Fibroblast of lung (primary cell): ENCODE measurements around the gene VWF. TPM values are rescaled to one million over a fixed set of nuclear protein-coding genes. Genes with fewer than 3 reads are reported as not detected.

Experiments
- DNase-seq, 2 donors: peaks; one replicate each; pipeline versions ENCODE4 v3.0.0 to v3.0.0-alpha.2; 2010; ENCODE audit warnings: low read depth in 2 of 2
- H2AFZ ChIP-seq: 2 replicates; pipeline ENCODE4 v1.5.1; 2012; ENCODE audit warnings: low read length, control low read depth, inconsistent platforms
- H3K27ac ChIP-seq: 2 replicates; pipeline ENCODE4 v1.5.1; 2011; ENCODE audit warnings: low read length, control low read depth; ENCODE audit not compliant: insufficient read depth
- H3K27me3 ChIP-seq: 2 replicates; pipeline ENCODE4 v1.5.1; 2011; ENCODE audit warnings: mild to moderate bottlenecking, low read length; ENCODE audit not compliant: control insufficient read depth, insufficient read depth
- H3K36me3 ChIP-seq: 2 replicates; pipeline ENCODE4 v1.5.1; 2011; ENCODE audit warnings: low read length; ENCODE audit not compliant: control insufficient read depth, insufficient read depth
- H3K4me1 ChIP-seq: 2 replicates; pipeline ENCODE4 v1.5.1; 2011; ENCODE audit warnings: low read length; ENCODE audit not compliant: control insufficient read depth, insufficient read depth; ENCODE audit errors: extremely low read depth
- H3K4me2 ChIP-seq: 2 replicates; pipeline ENCODE4 v1.5.1; 2011; ENCODE audit warnings: low read length, control low read depth; ENCODE audit not compliant: insufficient read depth; ENCODE audit errors: extremely low read depth
- H3K4me3 ChIP-seq, 4 experiments: fragments of 200-600 bp in 1 of 4; sonication (generic) in 1 of 4; replicated peaks in 1 of 4; 2 replicates each; pipeline ENCODE4 v1.5.1; 2011 to 2016; ENCODE audit warnings: low read length in 4 of 4, low read depth in 3 of 4, mild to moderate bottlenecking in 3 of 4, control low read depth in 2 of 4, inconsistent platforms in 1 of 4, mixed read lengths in 1 of 4; ENCODE audit not compliant: insufficient read depth in 1 of 4; ENCODE audit errors: control extremely low read depth in 1 of 4
- H3K79me2 ChIP-seq: 2 replicates; pipeline ENCODE4 v1.5.1; 2012; ENCODE audit warnings: mild to moderate bottlenecking, low read length, inconsistent platforms; ENCODE audit not compliant: control insufficient read depth, insufficient read depth
- H3K9ac ChIP-seq: 2 replicates; pipeline ENCODE4 v1.5.1; 2011; ENCODE audit warnings: mild to moderate bottlenecking, low read length, control low read depth; ENCODE audit not compliant: insufficient read depth
- H3K9me3 ChIP-seq: 2 replicates; pipeline ENCODE4 v1.5.1; 2012; ENCODE audit warnings: low read depth, low read length; ENCODE audit not compliant: control insufficient read depth, insufficient read depth
- H4K20me1 ChIP-seq: 2 replicates; pipeline ENCODE4 v1.5.1; 2011; ENCODE audit warnings: low read length; ENCODE audit not compliant: control insufficient read depth, insufficient read depth; ENCODE audit errors: extremely low read depth
- EZH2 ChIP-seq: IDR thresholded peaks from 2 replicates; pipeline ENCODE4 v1.5.1; 2012; ENCODE audit warnings: low read length, control low read depth, mild to moderate bottlenecking; ENCODE audit errors: missing control alignments
- polyA plus RNA-seq, 2 donors: library from polyadenylated mRNA; depleted of rRNA in 1 of 2; stranded (reverse) in 1 of 2; unstranded in 1 of 2; fragments of >200 nt; gene quantifications; 2 replicates each; pipeline ENCODE4 v1.2.1, GENCODE V29; 2011 to 2012; ENCODE audit warnings: missing spikeins in 1 of 2
- total RNA-seq: library from RNA; depleted of rRNA; stranded (reverse); fragments of >200 nt; gene quantifications from 2 replicates; pipeline ENCODE4 v1.2.1, GENCODE V29; 2014
- TF ChIP-seq, protein P1 (sequence below), 2 donors: IDR thresholded peaks in 1 of 2; conservative IDR thresholded peaks in 1 of 2; 1 replicate in 1 of 2; 2 replicates in 1 of 2; pipeline ENCODE4 v1.5.1; 2011 to 2012; ENCODE audit warnings: low read length in 2 of 2, control low read depth in 1 of 2, inconsistent platforms in 1 of 2, low read depth in 1 of 2, mild to moderate bottlenecking in 1 of 2

Gene VWF
- total and polyA plus RNA-seq, 2 donors (not counting 1 experiment from before 2014, with no cell fraction given), result 0.15 to 1.7 TPM

DNA sequence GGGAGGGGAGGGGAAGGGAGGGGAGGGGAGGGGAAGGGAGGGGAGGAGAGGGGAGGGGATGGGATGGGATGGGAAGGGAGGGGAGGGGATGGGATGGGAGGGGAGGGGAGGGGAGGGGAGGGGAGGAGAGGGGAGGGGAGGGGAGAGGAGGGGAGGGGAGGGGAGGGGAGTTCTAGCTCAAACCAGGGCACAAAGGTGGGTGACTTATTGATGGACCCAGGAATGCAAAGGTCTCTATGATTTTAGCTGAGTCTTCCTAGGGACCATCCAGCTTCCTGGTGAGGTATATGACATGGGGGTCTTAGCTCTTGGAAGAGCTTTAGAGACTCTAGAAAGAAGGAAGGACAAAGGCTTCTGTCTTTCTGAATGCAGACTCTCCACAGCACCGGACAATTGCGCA, 221.7 kb downstream of the VWF start:
- Histone ChIP-seq H3K9ac (no peak overlapping the region), H3K9me3 (no peaks in the 10 kb centered on the region), H3K27me3 (no peaks in the 10 kb centered on the region), H3K4me3 (no peak overlapping the region), H4K20me1 (no peaks in the 10 kb centered on the region), H3K36me3 (no peaks in the 10 kb centered on the region), H3K27ac (no peak overlapping the region), H3K4me1 (no peaks in the 10 kb centered on the region), H2AFZ (no peak overlapping the region), H3K4me2 (no peak overlapping the region), H3K79me2 (no peaks in the 10 kb centered on the region)
- DNase-seq, result no peak
- TF ChIP-seq, protein P1, sequence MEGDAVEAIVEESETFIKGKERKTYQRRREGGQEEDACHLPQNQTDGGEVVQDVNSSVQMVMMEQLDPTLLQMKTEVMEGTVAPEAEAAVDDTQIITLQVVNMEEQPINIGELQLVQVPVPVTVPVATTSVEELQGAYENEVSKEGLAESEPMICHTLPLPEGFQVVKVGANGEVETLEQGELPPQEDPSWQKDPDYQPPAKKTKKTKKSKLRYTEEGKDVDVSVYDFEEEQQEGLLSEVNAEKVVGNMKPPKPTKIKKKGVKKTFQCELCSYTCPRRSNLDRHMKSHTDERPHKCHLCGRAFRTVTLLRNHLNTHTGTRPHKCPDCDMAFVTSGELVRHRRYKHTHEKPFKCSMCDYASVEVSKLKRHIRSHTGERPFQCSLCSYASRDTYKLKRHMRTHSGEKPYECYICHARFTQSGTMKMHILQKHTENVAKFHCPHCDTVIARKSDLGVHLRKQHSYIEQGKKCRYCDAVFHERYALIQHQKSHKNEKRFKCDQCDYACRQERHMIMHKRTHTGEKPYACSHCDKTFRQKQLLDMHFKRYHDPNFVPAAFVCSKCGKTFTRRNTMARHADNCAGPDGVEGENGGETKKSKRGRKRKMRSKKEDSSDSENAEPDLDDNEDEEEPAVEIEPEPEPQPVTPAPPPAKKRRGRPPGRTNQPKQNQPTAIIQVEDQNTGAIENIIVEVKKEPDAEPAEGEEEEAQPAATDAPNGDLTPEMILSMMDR (conservative IDR thresholded peaks at IDR 0.05 in 1 of 2, IDR thresholded peaks at IDR 0.05 in 1 of 2; ENCODE audit: low read depth in 1 of 2, low read length in 2 of 2), result no peak
- TF ChIP-seq EZH2, result no peak

DNA sequence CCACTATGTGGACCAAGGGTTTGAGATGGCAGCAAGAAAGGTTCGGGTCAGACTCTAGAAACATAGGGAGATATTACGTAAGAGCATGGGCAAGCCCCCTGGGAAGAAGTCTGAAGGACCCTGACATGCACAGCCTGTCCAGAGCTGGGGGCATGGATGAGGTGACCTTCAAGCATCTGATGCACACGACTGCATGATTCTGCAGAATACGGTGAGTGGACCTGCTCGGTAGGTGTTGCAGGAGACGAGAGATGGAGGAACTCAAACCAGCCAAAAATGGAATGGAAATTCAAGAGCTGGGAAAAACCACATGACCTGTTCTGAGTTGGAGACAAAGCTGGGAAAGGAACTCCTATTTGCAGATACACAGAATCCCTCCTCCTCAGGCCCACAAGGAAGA, 223.1 kb downstream of the VWF start:
- Histone ChIP-seq H3K27me3 (no peaks in the 10 kb centered on the region), H3K9ac (no peak overlapping the region), H3K36me3 (no peaks in the 10 kb centered on the region), H3K79me2 (no peaks in the 10 kb centered on the region), H4K20me1 (no peaks in the 10 kb centered on the region), H3K4me3 (no peak overlapping the region), H3K27ac (no peak overlapping the region), H2AFZ (no peak overlapping the region), H3K4me2 (no peak overlapping the region), H3K4me1 (no peaks in the 10 kb centered on the region), H3K9me3 (no peaks in the 10 kb centered on the region)
- TF ChIP-seq, protein P1 (conservative IDR thresholded peaks at IDR 0.05 in 1 of 2, IDR thresholded peaks at IDR 0.05 in 1 of 2; ENCODE audit: low read depth in 1 of 2, low read length in 2 of 2), result no peak
- TF ChIP-seq EZH2, result no peak
- no peak for DNase-seq

DNA sequence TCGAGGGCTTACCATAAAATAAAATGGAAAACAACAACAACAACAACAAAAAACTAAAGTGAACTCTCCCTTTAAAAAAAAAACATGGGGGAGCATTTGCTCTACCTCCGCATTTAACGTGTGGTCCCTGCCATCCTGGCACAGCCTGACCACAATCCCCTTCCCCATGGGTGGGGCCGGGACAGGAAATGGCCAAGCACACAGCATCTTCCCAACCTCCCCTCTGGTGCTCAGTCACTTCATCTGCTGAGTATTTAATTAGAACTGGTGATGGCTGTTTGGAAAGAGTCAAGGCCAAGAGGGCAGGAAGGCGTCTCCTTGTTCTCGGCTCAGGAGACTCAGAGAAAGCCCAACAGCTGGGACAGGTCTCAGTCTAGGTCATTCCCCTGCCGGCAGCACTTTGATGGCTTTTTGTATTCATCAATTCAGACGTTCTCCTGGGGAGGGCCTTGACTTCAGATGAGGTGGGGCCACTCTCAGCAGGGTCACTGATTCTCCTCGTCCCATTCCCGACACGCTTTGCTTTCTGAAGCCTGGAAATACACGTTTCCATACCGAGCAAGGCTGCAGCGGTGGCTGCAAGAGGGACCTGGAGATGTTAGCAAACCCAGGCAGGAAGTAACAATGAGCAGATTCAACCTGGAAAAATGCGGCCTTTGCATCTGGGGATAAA, 223.8 kb downstream of the VWF start:
- no peaks in the 10 kb centered on the region for H3K9me3 ChIP-seq
- DNase-seq, result no peak
- no peak for TF ChIP-seq EZH2
- TF ChIP-seq, protein P1 (conservative IDR thresholded peaks at IDR 0.05 in 1 of 2, IDR thresholded peaks at IDR 0.05 in 1 of 2; ENCODE audit: low read depth in 1 of 2, low read length in 2 of 2), result no peak
- no peak overlapping the region for H3K4me2 ChIP-seq
- H3K27ac ChIP-seq, result no peak overlapping the region
- H3K9ac ChIP-seq, result no peak overlapping the region
- no peak overlapping the region for H3K4me3 ChIP-seq
- H3K36me3 ChIP-seq, result no peaks in the 10 kb centered on the region
- H2AFZ ChIP-seq, result no peak overlapping the region
- no peaks in the 10 kb centered on the region for H4K20me1 ChIP-seq
- no peaks in the 10 kb centered on the region for H3K27me3 ChIP-seq
- H3K79me2 ChIP-seq, result no peaks in the 10 kb centered on the region
- no peaks in the 10 kb centered on the region for H3K4me1 ChIP-seq
